Stimulated activated CD4-positive, alpha-beta T cell treated with anti-CD3 and anti-CD28 coated beads, Interleukin-12 subunit alpha, Interleukin-12 subunit beta, amount 100 ng/mL, for 24 hours (primary cell): ENCODE results near the gene PRRG1.
"Not testable (repeated sequence)": the region's sequence is repeated elsewhere in the genome, so short reads cannot be mapped to it uniquely, and the experiment has no call there.

Source experiments
- DNase-seq, 2 experiments: peaks; one replicate each; pipeline ENCODE4 v3.0.0-alpha.2; 2020; ENCODE audit warnings: low read depth in 2 of 2

The PRRG1 gene

GRCh38 chrX:37378404-37378803 lies 29.2 kb downstream of the PRRG1 start:
- no peak for DNase-seq

DNA sequence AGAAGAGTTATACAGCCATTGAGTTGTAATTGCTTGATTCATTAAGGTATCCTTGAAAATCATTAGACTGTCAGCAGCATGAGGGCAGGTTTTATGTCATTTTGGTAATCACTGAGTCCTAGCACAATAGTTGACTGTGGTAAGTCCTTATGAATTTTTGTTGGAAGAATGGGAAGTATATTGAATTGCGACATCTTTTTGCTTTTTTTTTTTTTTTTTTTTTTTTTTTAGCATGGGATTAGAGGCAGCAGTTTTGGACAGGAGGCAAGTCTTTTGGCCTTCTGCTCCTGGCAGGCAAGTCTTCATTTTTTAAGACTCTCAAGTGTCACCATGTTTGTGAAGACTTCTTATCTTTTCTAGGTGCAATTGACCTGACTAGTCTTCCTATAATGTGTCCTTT lies 29.7 kb downstream of the PRRG1 start:
- DNase-seq = no peak

DNA sequence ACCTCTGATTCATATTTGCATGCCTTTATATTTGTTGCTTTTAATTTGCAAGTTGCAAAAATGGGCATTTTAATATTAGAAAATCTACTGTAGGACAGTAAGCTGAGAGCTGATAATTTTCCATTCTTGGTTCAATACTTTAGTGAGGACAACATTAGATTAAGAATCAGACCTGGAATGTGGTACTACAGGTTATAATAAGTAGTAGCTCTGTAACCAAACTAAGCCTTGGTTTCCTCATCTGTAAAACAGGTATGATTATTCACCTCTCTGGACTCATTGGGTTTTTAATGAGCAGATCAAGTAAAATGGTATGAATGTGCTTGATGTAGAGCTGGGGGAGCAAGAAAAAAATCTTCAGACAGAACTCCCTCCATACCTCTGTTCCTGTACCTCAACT lies 31.1 kb downstream of the PRRG1 start:
- DNase-seq = no peak

DNA sequence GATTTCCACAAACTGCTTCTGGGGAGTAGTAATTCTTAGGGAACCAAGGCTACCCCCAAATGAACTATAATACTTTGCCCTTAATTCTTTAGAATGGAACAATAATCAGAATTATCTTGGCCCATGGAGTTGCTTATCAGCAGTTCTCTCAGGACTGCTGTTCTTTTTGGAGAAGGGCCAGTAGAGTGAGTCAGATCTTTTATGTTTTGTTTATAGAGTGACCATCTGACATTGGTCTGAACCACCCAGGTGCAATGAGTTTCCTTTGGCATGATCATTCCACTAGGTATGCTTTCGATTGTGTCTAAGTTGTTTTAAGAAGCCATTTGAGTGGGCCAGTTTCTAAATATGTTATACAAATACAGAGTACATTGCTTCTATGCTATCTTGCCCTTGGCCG lies 31.8 kb downstream of the PRRG1 start:
- no peak for DNase-seq

DNA sequence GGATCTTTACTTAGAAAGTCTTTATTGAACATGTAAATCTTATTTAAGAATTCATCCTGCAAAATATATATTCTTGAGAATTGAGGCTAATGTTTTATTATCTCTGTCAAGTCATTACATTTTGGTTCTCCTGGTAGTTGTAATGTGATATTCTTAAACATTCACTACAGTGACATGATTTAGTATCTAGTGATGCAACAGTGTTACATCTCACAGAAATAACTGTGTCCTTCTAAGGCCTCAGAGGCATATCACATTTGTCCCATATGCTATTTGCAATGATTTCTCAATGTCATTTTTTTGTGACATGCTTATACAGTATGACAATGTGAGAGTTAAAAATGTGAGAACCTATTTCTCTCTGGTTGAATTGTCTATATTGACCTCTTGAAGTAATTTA lies 34.1 kb downstream of the PRRG1 start:
- no peak for DNase-seq

DNA sequence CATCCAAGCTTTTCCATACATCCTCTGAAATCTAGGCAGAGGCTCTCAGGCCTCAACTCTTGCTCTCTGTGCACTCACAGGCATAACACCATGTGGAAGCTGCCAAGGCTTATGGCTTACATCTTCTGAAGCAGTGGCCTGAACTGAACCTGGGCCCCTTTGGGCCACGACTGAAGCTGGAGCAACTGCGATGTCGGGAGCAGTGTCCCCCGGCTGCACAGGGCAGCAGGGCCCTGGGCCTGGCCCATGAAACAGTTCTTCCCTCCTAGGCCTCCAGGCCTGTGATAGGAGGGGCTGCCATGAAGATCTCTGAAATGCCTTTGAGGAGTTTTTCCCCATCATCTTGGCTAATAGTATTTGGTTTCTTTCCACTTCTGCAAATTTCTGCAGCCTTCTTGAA lies 39.2 kb downstream of the PRRG1 start:
- no peak for DNase-seq

GRCh38 chrX:37405956-37406355 lies 56.8 kb downstream of the PRRG1 start:
- no peak for DNase-seq

DNA sequence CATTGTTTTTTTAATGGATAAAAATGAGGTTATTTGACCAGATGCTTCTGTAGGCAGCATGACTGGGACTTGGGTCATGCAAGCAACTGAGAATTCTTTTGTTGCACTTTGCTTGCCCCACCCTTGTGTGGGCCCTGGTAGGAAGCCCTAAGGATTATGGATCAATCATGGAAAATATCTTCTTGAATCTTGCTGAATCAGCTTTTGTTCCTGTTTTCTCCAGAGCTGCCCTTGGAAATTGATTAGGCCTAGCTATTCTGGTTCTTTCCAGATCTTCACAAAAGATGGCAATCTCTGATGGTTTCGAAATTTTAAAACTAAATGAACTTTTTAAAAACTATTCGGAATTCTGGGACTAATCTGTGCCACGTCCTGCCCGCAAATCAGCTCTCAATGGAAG lies 58.6 kb downstream of the PRRG1 start:
- no peak for DNase-seq

DNA sequence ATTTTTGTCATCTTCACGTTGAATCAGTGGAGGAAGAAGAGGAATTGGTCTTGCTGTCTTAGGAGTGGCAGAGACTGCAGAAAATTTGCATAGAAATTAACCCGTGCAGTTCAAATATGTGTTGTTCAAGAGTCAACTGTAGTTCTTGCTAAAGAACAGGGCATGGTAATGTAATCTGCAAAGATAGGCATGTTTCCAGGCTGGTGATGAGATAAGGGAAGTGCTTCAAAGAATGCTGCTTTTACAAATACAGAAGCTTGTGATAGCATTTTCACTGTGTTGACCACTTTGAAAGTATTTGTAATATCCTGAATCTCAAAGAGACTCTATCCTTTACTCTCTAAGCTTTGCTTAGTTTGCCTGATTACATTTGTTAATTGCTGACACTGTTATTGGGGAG lies 60.1 kb downstream of the PRRG1 start:
- DNase-seq = no peak

DNA sequence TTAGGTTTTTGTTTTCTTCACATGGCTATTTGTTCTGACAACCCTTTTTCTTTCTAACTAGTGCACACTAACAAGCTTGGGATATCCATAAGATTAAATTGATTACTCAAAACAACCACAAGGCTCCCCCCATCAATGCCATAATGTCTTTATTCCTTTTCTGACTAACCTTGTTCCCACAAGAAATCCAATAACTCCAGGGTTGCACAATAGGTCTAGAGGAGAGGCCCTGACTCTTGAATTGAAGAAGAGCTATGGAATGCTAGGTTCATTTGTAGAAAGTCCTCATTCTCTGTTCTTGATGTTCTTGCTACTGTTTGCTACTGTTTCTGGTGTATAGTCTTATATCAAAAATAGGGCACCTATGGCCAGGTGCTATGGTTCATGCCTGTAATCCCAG lies 71.0 kb downstream of the PRRG1 start:
- DNase-seq = no peak

- no peak for DNase-seq
Measured at GRCh38 chrX:37420756-37421155, 71.6 kb downstream of the PRRG1 start.

DNA sequence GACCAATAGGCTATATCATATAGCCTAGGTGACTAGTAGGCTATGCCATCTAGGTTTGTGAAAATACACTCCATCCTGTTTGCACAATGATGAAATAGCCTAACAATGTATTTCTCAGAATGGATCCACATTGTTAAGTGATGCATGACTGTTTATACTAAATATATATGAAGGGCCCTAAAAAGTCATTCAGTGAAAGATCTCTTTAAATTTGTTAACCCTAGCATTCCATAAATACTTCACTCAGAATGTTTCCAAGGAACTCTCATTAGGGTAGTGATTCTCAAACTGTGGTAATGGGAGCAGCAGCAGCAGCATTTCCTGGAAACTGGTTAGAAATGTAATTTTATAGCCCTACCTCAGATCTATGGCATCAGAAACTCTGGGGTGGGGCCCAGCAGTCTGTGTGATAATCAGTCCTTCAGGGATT lies 74.9 kb downstream of the PRRG1 start:
- no peak for DNase-seq

DNA sequence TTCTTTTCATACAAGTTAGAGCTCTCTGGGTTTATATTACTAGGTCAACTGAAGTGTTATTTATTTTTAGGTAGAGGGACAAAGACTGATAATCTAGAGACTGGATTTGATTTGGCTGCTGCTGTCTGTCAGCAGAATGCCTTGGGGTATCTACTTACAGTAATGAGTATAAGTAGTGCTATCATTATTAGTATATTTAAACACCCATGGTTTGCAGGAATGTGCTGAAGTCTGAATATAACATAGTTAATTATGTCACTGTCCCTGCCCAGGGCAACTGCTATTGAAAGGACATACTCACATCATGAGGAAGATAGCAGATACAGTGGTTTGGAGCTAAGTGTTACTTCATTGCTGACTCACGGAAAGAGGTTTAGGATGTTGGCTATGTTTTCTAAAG lies 76.2 kb downstream of the PRRG1 start:
- DNase-seq = no peak

DNA sequence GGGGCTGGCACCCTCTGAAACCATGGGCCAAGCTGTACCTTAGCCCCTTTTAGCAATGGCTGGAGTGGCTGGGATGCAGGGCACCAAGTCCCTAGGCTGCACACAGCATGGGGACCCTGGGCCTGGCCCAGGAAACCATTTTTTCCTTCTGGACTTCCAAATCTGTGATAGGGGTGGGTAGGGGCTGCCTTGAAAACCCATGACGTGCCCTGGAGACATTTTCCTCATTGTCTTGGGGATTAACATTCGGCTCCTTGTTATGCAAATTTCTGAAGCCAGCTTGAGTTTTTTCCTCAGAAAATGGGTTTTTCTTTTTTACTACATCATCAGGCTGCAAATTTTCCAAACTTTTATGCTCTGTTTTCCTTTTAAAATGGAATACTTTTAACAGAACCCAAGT lies 79.8 kb downstream of the PRRG1 start:
- DNase-seq = not testable (repeated sequence)

- DNase-seq = no peak
Measured at GRCh38 chrX:37434362-37434761, 85.2 kb downstream of the PRRG1 start.

DNA sequence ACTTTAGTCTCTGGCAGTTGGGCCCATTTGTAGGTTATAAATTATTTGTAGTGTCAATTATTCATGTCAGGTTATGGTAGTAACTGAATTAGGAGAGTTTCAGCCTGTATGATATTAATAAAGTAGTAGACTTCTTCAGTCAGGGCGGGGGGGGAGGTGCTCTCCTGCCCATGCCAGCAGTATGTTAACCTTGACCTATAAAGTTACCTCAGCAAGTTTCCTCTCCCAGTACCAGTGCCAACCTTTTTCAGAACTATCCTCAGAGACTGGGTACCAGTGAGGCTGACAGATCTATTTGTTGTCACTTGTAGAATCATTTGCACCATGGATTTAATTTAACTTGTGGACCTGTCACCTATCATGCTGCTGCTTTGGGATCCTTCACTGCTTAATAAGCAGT lies 88.0 kb downstream of the PRRG1 start:
- DNase-seq = no peak

- no peak for DNase-seq
Measured at GRCh38 chrX:37441377-37441776, 92.2 kb downstream of the PRRG1 start.

GRCh38 chrX:37445182-37445581 lies 96.0 kb downstream of the PRRG1 start:
- no peak for DNase-seq

DNA sequence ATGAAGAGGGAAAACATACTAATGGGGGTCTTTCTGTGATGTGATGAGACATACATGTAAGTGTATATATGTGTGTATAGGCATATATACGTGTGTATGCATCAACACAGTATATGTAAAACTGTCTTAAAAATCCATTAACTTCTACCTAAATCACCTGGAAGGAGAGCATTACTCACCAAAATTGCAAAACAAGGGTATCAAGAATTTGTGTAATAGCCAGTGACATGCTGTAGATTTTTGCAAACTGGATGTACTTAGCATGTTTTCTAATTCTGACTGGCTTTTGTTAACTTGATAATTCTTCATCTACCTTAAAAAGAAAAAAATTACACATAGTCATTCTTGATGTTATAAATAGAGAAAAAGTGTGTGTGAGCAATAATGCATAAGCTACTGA lies 104.7 kb downstream of the PRRG1 start:
- no peak for DNase-seq

DNA sequence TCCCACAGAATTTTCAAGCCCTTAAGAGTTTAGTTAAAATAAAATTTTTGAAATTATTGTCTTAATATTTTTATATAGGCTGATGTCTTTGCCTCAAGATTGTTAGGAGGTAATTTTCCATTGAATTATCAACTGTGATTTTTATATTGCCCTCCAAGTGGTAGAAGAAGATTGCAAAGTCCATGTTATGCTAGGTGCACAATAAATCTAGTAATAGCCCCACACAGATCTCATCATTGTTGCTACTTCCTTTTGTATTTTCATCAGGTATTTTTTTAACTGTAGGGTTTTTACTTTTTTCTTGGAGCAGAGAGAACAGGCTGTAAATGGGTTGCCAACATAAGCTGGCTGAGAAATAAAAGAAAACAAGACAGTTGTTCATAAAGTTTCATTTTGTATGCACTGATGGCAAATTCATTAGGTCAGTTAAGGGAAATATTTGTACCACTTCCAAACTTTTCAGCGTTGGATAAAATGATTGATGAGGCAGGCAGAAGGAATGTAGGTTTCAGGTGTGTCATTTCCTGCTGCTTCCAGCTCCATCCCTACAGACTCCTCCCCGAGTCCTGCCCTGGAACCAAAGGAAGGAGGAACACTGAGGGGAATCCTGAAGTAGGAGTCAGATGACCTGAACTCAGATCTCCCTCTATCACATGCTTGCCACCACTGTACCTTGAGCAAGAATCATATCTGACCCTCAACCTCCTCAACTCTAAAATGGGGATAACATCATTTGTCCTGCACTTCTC lies 105.5 kb downstream of the PRRG1 start:
- DNase-seq = no peak

GRCh38 chrX:37455381-37455780 lies 106.2 kb downstream of the PRRG1 start:
- DNase-seq = no peak

- not testable (repeated sequence) for DNase-seq
Measured at GRCh38 chrX:37460285-37460684, 111.1 kb downstream of the PRRG1 start.

DNA sequence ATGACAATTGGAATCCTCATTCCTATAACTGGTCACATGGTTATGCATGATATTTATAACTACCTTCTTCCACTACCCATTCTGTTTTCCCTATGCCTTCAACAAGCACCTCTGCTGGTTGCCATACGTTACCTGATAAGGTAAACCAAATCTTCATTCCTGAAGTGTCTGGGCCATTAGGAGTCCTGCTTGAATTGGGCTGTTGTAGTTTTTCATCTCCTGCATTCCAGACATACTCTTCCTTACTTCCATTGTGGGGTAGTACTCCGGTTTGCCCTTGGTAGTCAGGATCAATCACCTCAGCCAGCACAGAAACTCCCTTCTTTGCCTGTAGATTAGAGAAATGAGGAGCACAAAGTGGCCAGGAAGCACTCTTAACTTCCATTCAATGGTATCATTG lies 113.2 kb downstream of the PRRG1 start:
- DNase-seq = no peak

DNA sequence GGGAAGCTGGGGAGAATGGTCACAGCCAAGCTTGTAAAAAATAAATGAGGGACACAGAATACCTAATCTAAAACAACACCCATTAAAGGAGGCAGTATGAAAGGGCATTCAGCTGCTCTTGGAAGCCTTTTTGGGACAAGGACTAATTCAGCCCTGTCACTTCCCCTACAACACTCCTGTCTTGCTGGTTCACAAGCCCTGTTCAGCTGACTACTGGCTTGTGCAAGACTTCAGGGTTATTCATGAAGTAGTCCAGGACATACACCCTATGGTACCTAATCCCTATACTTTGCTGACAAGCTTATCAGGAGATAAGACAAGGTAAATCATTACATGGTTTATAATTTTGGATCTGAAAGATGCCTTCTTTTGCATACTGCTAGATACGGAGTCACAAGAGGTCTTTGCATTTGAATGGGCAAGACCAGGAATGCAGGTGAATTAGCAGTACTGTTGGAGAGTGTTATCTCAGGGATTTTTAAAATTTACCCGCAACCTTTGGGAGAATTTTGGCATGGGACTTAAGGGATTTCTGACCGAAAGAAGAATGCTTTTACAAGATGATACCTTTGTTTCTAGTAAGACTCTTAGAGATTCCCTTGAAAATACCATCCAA lies 119.1 kb downstream of the PRRG1 start:
- no peak for DNase-seq
